ENCODE data around the gene LRRC47. TPM values are rescaled to one million over a fixed set of nuclear protein-coding genes. Genes with fewer than 3 reads are reported as not detected.

LRRC47 gene
- total RNA-seq, 1 donor from 2014 or later = 23.2 TPM

DNA sequence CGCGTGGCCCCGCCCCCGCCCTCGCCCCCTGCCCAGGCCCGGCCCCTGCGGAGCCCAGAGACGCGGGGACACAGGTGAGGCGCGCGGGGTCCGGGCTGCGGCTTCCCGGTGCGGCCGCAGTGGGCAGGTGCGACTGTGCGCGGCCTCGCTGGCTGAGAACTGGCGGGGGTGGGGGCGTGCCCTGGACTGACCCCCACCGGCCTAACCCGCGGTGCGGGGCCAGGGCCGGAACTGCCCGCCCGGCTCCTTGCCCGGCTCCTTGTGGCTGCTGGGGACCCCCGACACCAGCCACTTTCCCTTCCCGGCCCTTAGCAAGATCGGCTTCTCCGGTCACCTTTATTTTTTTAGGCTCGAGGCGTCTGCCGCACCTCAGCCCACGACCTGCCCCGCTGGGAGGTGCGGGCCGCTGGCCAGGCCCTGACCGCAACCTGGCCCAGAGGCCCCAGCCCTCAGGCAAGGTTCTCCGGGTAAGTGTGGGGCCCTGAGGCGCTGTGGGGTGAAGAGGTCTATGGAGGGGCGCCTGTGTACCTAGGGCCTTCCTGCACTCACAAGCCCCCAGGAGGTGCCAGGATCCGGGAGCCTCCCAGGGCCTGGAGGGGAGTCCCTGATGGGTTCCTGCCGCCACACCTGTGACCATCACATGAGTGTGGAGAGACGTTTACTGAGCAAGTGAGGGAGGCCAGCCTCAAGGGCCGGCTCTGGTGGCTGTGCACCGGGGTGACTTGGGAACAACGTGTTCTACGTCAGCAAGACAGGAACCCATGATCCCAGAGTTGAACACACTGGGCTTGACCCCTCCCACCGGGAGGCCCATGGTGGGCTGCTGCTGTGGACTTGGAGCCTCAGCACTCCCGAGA, 23.4 kb downstream of the LRRC47 start, which contains the start of gene SMIM1:
Gene SMIM1 (plus strand): TSS at position 35 of the 857 bp plus-strand sequence. CDS start 2,625 bp downstream, outside the sequence.
- no peak for DNase-seq (ENCODE audit: low read depth in 2 of 2)

DNA sequence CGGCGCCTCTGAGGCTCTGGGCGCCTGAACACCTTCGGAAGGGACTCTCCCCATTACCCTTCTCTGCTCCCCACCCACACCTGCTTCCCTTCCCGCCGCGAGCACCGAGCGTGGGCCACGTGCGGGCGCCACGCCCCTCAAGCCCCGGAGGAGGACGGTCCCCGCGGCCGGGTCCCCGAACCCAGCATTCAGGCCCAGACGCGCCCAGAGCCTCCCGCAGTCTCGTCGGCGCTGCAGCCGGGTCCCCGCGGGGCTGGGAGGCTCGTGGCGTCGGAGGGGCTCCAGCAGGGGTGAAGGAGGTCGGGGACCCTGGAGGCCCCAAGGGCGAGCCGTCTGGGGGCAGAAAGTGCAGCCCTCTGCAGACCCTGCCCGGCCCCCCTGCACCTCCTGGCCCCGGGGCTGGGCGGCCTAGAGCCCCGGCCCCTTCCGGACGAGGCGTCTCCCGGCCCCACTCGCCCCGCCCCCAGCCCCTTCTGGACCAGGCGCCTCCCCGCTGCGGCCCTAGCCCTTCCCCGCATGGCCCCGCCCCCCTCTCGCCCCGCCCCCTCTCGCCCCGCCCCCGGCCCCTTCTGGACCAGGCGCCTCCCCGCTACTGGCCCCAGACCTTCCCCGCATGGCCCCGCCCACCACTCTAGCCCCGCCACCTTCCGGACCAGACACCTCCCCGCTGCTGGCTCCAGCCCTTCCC, 24.1 kb downstream of the LRRC47 start:
- DNase-seq (ENCODE audit: low read depth in 2 of 2) = peak; percentile 55 to 87

DNA sequence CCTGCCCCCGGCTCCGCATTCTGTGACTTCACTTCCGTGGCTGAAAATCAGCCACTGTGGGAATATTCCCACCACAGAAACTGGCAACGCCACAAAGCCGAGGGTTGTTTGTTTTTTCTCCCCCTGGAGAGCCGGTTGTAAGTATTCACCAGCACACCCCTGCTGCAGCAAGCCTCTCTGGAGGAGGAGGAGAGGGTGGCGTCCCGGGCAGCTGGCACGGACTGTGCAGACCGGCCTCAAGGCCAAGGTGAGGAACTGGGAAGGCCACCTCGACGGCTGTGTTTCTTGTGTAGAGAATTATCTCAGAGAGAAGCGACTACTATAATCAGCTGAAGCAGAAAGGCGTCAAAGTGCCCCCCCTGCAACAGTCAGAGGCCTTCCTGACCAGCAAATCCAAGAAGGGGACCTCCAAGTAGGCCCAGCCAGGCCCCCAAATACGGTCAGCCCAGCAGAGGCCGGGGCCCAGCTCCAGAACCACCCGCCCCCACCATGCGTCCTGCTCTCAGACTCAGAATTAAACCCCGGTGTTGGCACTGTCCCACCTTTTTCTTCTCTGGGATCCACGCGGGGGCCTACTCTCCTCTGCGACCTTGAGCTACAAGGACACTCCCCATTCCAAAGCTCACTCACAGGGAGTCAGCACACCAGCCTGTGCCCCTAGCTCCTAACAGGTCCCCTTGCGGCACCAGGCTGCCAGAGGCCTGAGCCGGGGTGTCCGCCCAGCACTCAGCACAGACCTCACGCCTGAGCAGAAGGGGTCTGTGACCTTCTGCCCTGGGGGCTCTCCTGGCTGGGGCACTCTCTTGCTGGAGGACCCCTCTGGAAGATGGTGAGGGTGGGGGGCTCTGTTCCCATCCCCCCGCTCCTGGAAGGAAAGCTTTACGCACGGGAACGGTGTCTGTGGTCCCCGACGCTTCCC, 24.9 kb downstream of the LRRC47 start:
- DNase-seq (ENCODE audit: low read depth in 2 of 2) = no peak

DNA sequence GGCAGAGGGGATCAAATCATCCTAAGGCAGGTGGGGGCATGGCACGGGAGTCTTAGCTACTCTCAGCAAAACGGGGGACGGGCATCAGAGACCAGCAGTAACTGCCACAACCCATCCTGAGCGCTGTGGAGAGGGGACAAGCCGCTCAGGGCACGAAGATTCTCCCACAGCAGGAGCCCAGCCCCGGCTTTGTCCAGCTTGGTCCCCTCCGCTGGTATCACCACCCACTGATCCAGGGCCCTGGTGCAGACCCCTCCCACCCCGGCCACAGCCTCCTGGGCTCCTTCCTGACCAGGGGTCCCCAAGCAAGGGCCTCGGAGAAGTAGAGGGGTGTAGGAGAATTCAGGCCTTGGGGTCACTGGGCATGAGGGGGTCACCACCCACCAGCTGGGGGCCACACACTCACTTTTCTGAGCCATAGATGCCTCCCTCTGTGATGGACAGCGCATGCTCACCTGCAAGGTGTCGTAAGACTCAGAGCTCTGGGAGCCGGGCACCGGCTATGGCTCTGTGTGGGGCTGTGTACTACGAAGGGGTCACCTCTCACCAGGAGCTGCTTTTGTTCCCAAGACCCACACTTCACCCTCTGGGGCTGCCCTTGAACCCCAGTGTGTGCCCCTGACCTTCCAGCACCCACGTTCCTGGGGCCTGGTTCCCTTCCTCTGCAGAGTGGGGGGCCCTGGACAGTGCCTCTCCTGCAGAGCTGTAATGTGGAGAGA, 26.1 kb downstream of the LRRC47 start:
- DNase-seq (ENCODE audit: low read depth in 2 of 2) = no peak

DNA sequence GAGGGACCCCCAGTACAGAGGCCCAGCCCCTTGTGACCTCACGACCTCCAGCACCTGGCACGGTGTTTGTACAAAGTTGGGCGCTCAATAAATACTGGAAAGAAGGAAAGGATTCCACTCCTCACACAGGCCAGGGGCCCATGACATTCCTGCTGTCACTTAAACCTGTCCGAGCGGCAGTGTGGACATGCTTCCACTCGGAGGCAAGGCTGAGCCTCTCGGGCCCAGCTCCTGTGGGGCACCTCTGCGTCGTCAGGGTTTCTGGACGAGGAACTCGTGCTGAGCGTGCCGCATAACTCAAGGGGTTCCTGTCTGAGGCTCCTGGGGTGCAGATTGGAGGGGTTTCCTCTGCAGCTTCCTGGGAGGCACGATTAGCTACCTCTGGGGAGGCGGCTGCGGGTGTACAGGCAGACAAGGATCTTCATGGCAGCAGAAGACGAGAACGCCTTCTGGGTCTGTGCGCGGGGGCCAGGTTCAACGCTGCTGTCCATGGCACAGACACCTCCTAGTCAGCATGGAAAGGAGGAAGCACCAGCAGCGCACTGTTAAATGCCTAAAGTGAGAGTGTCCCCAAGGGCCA, 27.4 kb downstream of the LRRC47 start:
- DNase-seq (ENCODE audit: low read depth in 2 of 2) = no peak

DNA sequence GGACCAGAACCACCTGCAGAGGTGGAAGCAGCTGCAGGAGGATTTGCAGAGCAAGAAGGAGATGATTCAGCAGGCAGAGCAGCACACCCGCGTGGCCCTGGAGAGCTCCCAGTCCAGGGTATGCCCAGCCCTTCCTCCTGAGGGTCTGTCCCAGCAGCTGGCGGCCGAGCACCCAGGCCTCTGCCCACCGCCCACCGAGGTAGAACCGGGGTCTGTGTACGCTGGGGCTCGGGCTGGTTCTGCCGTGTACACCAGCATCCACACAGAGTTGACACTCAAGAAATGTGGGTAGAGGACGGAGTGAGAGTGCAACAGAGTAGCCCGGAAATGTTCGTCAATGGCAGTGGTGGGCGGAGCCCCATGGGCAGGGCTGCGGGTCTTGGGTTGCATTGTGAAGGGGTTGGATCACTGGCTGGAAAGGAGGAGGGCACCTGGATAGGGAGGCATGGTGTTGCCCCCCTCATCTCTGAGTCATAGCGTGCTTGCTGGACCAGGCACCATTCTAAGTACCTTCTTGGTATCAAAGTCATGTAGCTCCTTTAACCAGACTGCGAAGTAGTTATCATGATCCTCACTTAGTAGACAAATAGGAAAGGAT, 28.9 kb downstream of the LRRC47 start:
- DNase-seq (ENCODE audit: low read depth in 2 of 2) = no peak

DNA sequence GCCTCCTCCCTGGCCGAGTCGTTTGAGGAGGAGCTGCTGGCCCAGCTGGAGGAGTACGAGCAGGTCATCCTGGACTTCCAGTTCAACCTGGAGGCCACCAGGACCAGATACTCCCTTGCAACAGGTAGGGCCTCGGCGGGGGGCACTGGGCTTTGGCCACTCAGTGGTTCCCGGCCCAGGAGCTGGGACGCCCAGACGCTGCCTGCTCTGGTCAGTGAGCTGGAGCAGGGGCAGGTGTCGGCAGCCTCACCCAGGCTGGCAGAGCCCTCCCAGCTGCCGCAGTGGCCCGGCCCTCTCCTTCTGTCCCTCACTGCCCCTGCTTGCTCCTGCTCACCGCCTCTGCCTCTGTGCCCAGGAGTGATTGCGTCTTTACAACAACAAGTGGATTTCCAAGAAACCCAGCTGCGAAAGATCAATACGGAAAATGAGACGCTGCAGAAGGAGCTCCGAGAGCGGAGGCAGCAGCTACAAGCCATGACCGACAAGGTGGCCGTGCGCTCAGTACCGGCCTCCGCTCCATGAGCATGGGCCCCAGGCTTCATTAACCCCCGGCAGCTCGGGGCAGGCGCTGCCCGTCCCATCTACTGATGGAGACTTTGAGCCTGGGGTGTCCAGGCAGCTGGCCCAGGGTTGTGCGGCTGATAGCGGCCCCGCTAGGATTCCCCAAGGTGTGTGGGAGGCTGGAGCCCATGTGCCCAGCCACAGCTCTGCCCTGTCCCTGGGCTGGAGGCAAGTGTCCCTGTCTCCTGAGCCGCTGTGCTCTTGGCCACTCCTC, 32.8 kb downstream of the LRRC47 start:
- DNase-seq (ENCODE audit: low read depth in 2 of 2) = no peak

DNA sequence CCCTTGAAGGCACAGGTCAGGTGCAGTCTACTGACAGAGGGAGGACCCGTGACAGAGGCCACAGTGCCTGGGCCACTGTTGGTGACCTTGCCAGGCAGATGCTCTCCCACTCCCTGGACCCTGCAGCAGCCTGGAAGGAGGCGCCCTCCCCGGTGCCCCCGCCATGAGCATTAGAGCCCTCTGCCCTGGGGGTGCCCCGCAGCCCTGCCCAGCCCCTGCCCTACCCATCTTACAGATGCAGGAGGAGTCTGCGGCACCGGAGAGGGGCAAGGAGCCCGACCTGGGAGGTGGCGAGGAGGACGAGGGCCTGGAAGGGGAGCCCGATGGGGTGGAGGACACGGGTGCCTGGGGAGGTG, 33.4 kb downstream of the LRRC47 start:
- DNase-seq (ENCODE audit: low read depth in 2 of 2) = no peak

DNA sequence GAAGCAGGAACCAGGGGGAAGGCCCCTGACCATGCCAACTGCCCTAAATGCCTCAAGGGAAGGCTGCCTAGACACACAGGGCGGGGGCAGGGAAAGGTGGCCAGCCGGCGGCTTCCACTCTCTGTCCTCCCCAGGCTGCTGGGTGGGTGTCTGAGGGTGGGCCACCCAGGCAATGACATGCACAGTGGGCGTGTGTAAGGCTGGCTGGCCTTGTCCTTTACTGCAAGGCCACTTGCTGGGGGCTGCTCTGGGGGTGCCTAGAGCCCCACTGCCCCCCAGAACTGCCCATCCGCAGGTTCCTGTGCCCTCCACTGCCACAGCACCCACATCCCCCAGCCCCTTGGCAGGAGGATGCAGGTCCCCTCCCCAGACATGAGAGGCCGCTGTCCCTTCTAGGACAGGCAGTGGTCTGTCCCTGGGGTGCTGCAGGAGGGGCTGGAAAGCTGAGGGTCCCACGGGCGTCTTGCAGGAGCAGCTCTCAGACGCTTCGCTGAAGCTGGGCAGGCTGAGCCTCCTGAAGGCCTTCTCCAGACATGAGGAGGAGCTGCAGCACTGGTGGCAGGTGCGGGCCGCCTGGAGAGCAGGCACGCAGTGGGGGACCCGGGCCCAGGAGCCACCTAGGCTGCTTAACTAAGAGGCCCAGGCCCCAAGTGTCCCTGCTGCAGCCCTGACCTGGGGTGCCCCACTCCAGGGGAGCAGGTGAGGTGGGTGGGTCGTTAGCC, 34.0 kb downstream of the LRRC47 start:
- no peak for DNase-seq (ENCODE audit: low read depth in 2 of 2)

DNA sequence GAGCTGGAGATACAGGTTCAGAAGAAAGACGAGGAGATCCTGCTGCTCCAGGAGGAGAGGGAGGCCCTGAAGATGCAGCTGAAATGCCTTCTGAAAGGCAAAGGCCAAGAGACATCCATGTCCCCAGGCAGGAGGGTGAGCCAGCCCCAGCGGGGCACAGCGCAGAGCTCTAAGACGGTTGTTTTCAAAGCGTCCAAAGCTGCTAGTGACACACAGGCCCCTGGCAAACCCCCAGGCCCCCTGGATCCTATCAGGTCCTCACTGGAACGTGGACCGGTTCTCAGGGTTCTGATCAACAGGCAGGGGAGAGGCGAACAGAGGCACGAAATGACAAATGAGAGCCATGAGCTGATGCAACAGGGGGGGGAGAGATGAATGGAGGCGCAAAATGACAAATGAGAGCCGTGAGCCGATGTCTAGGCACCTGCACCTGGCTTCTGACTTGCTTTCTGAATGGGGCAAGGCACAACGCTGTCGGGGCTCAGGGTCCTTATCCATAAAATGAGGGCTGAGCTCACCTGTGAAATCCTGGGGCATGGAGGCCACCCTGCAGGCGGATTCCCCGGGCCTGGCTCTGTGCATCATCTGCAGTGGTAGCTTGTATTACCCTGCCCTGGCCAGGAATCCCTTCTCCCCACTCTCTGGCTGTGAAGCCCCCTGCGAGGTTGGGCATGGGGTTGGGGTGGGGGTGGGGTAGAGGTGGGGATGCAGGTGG, 34.8 kb downstream of the LRRC47 start:
- no peak for DNase-seq (ENCODE audit: low read depth in 2 of 2)

DNA sequence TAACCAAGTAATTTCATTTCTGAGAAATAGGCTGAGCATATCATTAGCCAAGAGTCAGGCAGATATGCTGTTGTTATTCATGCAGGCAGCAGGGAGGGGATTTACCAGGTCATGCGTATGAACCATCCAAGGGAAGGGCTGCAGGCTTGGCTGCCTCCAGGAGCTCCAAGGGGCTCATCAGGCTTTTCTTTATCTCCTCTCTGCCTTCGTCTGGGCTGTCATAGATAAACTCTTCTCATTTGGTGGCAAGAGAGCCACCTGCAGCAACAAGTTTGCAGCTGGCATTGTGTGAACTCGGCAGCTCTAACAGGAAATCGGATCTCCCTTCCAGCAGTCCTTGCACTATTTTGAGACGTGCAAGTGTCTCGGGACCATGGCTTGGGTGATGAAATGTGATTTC, 36.5 kb downstream of the LRRC47 start:
- DNase-seq (ENCODE audit: low read depth in 2 of 2) = no peak

DNA sequence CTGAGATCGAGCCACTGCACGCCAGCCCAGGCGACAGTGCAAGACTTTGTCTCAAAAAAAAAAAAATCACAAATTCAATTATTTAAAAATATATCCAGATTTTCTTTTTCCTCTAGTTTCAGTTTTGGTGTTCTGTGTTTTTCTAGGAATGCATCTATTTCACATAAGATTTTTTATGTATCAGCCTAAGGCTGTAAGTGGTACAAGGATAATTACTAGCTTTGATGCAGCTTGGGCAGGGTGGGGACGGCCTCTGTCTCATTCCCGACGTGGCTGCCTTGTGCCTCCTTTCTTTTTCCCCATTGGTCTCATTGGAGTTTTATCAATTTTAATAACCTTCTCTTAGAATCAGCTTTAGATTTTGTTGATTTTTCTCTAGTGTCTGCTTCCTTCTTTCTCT, 37.1 kb downstream of the LRRC47 start:
- no peak for DNase-seq (ENCODE audit: low read depth in 2 of 2)

DNA sequence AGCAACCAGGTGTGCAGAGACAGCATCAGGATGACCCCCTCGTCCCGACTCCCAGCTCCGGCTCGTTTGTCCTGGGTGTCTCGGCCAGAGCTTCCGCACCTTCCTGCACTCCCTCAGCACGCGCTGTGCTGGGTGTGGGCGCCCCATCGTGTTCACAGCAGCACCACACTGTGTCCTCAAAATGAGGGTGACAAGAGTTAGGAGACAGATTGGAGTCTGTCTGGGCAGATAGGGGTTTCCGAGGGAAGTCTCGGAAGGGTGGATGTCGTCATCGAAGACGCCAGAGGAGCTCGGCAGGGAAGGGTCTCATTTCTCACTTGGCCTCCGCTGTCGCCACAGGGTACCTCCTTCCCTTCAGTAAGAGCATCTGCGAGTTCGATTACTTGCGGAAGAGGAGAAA, 39.9 kb downstream of the LRRC47 start:
- DNase-seq (ENCODE audit: low read depth in 2 of 2) = no peak

DNA sequence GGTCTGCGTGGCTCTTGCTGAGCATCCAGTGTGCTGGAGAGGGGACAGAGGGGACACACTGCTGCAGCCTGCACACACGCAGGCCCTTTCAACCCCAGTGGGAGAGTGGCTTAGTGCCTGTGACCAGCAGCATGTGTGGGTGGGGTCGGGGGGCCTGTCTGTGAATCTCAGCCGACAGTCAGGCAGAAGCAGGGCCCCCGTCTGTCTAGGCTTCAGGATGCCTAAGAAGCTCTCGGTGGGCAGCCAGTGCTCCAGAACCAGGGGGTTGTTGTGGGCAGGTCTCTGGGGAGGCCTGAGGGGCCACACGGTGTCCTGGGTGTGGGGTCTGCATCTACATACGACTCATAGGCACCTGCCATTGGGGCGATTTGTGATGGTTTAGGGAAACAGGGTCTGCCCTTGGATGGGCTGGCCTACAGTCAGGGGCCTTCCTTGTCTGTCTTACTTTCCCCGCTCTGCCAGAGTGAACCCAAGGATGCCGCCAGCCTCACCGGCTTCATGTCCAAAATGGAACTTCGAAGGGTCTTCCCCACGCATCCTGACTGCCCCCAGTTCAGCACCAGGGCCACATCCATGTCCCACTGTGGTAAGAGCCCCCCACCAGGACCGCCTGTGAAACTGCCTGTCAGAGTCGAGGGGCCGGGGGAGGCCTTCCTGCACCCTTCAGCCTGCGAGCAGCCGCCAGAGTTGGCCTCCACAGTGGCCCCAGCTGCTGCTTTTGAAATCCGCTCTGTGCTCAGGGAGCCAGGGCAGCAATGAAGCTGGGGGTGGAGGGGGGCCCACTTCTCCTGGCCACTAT, 42.4 kb downstream of the LRRC47 start:
- DNase-seq (ENCODE audit: low read depth in 2 of 2) = no peak

DNA sequence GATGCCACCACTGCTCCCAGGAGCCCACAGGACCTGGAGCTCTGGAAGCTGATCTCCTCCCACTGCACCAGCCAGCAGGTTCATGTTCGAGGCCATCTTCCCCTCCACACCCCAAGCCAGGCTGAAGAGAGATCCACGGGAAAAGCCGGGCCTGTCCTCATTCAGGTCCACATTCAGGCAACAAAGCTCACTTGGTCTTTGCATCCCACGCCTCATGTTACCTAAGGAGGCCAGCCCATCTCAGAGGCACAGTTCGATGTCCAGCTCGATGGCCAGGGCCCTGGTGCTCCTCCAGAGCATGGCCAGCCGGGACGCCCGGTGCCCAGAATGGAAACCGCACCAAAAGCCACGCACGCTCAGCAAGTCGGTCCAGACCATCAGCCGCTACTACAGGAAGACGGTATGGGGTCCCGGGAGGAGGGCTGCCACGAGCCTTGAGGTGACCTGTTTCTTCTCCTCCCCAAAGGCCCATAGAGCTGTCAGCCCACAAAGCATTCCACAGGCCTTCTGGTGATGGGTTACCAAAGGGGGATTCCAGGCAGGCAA, 43.8 kb downstream of the LRRC47 start, which contains the start of gene CCDC27:
Gene CCDC27 (plus strand): TSS at position 51 of the 546 bp plus-strand sequence. CDS start 32 bp downstream, at position 83.
- DNase-seq (ENCODE audit: low read depth in 2 of 2) = no peak

DNA sequence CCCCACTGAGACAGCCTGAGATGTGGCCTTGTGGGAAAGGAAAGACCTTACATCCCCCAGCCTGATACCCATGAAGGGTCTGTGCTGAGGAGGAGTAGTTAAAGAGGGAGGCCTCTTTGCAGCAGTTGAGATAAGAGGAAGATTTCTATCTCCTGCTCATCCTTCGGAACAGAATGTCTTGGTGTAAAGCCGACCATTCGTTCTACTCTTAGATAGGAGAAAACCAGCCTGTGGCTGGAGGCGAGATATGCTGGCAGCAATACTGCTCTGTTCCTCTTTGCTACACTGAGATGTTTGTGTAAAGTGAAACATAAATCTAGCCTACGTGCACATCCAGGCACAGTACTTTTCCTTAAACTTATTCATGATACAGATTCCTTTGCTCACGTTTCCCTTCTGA, 45.6 kb downstream of the LRRC47 start:
- no peak for DNase-seq (ENCODE audit: low read depth in 2 of 2)

DNA sequence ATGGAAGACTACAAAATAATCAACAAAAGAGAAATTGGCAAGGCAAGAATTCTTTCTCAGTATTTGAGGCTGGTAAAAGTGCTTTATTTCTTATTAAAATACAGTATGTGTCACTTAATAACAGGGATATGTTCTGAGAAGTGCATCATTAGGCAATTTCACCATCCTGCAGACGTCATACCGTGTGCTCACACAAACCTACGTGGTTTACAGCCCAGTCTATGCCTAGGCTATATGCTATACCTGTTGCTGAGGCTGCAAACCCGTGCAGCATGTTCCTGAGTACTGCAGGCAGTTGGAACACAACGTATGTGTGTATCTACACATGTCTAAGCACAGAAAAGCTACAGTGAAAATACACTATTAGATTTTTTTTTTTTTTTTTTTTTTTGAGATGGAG, 46.8 kb downstream of the LRRC47 start:
- DNase-seq (ENCODE audit: low read depth in 2 of 2) = no peak
